Gastrocnemius medialis (tissue), 4 donors: ENCODE data around the gene ZCCHC18.

Experiments used
- POLR2A ChIP-seq, 2 donors: fragments of 450-650 bp; IDR thresholded peaks; one replicate each; pipeline ENCODE4 v1.6.1; 2017; ENCODE audit warnings: antibody characterized with exemption in 2 of 2, mild to moderate bottlenecking in 2 of 2, moderate library complexity in 2 of 2
- TF ChIP-seq, protein P1 (sequence below), 5 experiments: fragments of 450-650 bp in 3 of 5; fragments of 200-600 bp in 2 of 5; sonication (generic) in 2 of 5; IDR thresholded peaks in 4 of 5; conservative IDR thresholded peaks in 1 of 5; 1 replicate in 4 of 5; 2 replicates in 1 of 5; pipeline ENCODE4 v1.5.1; 2016 to 2019; ENCODE audit warnings: antibody characterized with exemption in 5 of 5, mild to moderate bottlenecking in 3 of 5, moderate library complexity in 3 of 5

DNA sequence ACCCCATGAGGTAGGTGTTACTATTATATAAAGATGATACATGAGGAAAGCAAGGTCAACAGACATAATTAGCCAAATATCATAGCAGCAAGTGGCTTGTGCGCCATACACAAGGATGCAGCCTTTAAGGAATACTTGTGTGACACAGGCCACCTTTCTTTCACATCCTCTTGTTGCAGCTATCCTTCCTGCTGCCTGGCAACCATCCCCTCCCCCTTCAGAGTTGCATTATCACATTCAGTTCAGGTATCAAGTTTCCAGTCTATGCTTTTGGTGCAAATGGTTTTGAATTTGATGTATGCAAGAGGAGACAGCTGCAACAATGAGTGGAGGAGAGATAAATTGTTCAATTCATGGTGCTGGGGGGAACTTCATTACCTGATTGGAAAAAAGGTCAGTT, 6.4 kb downstream of the ZCCHC18 start:
- TF ChIP-seq, protein P1, sequence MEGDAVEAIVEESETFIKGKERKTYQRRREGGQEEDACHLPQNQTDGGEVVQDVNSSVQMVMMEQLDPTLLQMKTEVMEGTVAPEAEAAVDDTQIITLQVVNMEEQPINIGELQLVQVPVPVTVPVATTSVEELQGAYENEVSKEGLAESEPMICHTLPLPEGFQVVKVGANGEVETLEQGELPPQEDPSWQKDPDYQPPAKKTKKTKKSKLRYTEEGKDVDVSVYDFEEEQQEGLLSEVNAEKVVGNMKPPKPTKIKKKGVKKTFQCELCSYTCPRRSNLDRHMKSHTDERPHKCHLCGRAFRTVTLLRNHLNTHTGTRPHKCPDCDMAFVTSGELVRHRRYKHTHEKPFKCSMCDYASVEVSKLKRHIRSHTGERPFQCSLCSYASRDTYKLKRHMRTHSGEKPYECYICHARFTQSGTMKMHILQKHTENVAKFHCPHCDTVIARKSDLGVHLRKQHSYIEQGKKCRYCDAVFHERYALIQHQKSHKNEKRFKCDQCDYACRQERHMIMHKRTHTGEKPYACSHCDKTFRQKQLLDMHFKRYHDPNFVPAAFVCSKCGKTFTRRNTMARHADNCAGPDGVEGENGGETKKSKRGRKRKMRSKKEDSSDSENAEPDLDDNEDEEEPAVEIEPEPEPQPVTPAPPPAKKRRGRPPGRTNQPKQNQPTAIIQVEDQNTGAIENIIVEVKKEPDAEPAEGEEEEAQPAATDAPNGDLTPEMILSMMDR (IDR thresholded peaks at IDR 0.05 in 4 of 5, conservative IDR thresholded peaks at IDR 0.05 in 1 of 5), result no peak
- no peak for TF ChIP-seq POLR2A (IDR thresholded peaks at IDR 0.05)
